GM18511 (cell line): ENCODE data around the gene HLA-F.

Experiments
- ATAC-seq: cut with Tn5 transposase; IDR thresholded peaks from one replicate; pipeline ENCODE4 v1.9.1; 2021; ENCODE audit warnings: mild to moderate bottlenecking, moderate library complexity; ENCODE audit not compliant: unreplicated experiment

HLA-F gene

GRCh38 chr6:29723262-29723665, at the start of gene HLA-F:
HLA-F (plus strand) TSS chr6:29723434; CDS start chr6:29723464, 30 bp downstream.
- peak; percentile 89 for ATAC-seq

DNA sequence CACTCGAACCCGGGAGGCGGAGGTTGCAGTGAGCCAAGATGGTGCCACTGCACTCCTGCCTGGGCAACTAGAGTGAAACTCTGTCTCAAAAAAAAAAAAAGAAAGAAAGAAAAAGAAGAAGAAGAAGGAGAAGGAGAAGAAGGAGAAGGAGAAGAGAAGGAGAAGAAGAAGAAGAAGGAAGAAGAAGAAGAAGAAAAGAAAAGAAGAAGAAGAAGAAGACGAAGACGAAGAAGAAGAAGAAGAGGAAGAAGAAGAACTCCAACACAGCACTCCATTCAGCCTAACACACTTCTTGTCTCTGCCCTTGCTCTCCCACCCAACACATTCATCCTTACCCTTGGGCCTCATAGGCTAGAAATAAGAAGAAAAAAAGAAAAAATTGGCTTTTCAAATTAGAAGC, 49.2 kb upstream of the HLA-F start:
- no peak for ATAC-seq

GRCh38 chr6:29675561-29675960, 47.7 kb upstream of the HLA-F start:
- ATAC-seq: no peak

DNA sequence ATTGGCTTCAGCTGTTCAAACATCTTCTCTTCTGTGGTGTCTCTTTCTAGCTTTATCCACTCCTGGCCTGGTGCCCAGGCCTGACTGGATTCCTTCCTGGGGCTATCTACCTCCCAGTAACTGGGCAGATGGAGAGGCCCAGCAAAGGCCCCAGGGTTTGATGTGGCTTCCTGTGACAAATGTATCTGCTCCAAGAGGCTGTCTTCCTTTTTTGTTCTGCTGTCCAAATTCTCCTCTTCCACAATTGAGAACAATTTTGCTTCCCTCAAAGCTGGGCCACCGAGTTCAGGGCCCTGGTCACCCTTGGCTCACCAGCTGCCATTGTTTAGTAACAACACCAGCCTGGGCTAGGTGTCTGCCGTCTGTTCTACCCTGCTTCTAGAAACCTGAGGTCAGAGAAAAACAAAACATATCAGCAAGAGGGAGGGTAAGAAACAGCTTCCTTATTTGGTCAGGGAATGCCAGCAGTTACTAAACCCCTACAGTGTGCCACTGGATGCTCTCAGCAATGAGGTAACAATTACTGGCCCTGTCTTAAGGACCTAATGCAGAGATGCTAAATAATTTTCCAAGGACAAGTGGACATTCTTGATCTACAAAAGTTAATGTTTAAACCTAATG, 46.1 kb upstream of the HLA-F start:
- ATAC-seq: no peak

GRCh38 chr6:29678114-29678513, 45.1 kb upstream of the HLA-F start:
- no peak for ATAC-seq

DNA sequence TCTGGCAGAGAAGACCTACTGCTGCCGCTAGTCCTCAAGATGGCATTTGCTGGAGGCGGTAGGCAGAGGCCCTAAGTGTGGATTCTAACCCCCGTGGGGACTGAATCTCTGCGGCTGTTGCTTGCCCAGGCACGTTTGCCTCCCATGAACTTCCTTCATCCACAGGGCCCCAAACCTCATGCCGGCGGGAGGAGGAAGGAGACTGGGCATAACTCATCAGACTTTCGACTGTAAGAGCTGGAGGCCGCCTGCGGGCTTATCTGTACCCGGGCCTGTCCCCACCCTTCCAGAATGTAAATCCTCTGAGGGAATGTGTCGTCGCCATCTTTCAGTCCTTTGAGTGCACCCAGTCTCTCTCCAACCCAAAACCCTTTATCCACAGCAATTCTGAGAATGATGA, 43.3 kb upstream of the HLA-F start:
- no peak for ATAC-seq

DNA sequence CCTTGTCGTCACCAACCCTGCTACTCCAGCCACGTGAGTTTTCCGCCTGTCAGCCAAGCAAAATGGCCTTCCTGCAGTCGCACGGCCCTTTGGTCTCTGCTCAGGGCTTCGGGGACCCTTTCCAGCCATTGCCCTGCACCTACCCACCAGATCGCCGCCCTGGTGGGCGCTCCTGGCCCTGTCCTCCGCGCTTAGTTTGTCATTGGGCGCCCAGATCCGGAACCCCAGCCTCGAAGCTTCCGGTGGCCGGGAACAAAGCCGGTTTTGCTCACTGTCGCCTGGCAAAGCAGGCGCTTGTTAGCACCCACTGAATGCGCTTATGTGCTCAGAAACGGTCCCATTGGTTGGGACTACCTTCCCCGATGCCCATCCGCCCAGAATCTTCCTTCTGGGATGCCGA, 42.8 kb upstream of the HLA-F start:
- ATAC-seq: no peak

GRCh38 chr6:29680904-29681303, 42.3 kb upstream of the HLA-F start, which contains the start of gene ZFP57:
ZFP57 (minus strand) TSS chr6:29681152; CDS start chr6:29677003, 4,149 bp downstream.
- ATAC-seq: no peak

GRCh38 chr6:29681811-29682210, 41.4 kb upstream of the HLA-F start:
- ATAC-seq: no peak

DNA sequence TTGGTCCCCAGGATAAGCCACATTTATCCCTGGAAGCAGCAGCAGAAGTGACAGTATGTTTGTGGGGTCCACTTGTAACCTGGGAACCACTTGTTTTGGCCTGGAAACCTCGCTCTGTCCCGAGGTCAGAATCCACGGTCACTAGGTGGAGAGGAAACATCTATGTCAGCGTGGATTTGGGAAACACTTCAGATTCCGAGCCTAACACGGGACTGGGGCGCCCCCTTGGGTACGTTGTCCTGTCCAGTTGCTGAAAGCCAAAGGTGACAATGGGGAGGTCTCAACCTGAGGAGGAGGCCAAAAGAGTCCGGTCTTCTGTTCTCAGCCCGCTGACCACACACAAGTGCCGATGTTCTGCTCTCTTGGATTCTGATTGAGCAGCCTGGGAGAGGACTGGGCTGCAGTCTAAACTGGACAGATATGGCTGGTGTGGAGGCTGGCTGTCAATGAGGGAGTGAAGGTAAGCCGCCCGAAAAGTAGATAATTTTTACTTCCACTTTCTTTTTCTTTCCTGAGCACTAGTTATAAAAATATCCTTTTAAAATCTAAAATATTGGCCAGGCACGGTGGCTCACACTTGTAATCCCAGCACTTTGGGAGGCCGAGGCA, 37.4 kb upstream of the HLA-F start:
- no peak for ATAC-seq

DNA sequence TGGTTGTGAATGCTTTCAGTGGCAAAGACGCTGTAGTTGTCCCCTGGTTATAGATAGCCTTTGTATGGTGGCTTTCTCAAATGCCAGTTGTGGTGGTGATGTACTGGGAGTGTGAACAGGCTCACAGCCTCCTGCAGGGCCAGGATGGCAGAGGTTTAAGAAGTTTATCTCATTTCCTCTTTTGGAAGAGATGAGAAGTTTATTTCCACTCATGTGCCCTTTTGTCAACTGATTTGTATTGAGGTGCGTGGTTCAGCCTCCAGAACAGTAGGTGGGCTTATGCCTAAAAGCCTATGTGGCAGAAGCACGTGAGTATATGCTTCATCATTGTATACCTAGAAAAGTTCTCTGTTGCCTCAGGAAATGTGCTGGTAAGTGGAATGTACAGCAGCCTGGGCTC, 28.6 kb upstream of the HLA-F start:
- no peak for ATAC-seq

- ATAC-seq: no peak
These were observed 26.8 kb upstream of the HLA-F start for GRCh38 chr6:29696147-29697125.

- no peak for ATAC-seq
These were observed 20.6 kb upstream of the HLA-F start for GRCh38 chr6:29702519-29703103.

DNA sequence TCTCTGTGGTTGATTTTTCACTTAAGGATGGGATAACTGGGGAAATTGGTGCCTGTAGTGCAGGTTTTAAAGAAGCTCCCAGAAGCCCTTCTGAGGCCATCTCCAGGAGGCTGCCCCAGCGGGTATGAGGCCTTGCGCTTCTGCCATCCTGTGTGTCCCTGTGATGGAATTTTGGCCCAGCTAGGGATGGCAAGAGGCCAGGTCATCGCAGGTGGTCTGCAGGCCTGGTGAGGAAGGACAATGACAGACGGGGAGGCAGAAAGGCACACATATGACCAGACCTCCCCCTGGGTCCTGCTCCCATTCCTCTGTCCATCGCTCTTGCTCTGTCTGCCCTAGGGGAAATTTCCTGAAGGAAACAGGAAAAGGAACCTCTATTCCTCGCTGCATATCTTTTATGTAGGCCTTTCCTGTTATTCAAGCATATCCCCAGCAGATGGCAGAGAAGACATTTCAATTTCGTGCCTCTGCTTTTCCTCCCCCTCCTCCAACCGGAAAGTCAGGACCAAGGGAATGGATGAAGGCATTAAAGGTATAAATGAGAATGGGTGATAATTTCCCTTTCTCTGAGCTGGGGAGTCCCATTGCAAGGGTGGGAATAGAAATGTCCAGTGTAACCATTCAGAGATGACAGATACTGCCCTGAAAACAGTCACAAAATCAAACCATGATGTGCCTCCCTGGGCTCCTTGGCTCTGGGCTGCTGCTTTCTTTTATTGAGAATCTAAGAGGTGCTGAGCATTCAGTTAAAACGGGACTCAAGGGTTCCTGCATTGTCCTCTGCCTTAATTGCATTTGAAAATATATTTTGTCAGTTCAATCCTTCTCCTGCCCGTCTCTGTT, 17.6 kb upstream of the HLA-F start:
- ATAC-seq: no peak

DNA sequence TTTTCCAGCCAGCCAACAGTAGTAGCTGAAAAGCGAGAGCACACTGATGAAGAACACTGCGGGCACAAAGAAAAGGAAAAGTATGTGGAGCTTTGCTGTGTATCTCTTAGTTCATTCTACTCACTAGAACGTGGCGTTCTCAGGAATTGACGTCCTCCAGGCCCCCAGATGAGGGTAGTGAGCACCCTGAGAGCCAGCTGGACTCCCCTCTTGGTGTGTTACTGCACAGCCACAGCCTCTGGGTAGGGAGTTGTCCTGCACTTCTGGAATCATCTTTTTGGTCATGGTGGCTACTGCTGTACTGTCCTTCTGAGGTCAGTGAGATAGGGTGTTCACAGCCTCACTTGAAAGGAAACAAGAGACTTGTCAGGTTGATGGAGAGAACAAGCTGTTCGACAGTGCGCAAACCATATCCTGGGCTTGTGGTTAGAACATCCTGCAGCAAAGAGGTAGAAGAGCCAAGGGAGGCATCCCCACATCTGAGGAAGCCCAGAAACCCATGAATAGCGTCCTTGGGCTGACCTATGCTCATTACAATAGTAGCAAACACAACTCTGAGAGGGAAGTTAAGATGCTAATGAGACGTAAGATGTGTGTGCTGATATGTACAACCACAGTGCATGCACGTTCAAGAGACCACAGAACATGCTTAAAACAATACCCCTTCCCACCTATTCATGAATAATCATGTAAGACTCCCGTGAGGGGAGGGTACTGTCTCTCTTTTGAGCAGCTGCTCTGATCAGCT, 14.6 kb upstream of the HLA-F start:
- ATAC-seq: peak; percentile 58

GRCh38 chr6:29709188-29709587, 14.0 kb upstream of the HLA-F start:
- ATAC-seq: peak; percentile 45

- no peak for ATAC-seq
These were observed 12.8 kb upstream of the HLA-F start for GRCh38 chr6:29710281-29710941.

GRCh38 chr6:29720863-29721262, 2.4 kb upstream of the HLA-F start:
- ATAC-seq: no peak
